ENCODE data around the gene CCDC127. TPM values are rescaled to one million over a fixed set of nuclear protein-coding genes. Genes with fewer than 3 reads are reported as not detected.

The CCDC127 gene
- polyA plus RNA-seq, 4 donors, result 11.2 to 16.6 (median 14.1) TPM

- DNase-seq (ENCODE audit: low read depth in 4 of 4, low spot score in 2 of 4), result no peak
Observed at GRCh38 chr5:191036-191948, 26.7 kb downstream of the CCDC127 start, which contains the start of gene LRRC14B. Gene LRRC14B, plus strand, starts transcription at chr5:191495. Its CDS starts 44 bp downstream, at chr5:191539.

DNA sequence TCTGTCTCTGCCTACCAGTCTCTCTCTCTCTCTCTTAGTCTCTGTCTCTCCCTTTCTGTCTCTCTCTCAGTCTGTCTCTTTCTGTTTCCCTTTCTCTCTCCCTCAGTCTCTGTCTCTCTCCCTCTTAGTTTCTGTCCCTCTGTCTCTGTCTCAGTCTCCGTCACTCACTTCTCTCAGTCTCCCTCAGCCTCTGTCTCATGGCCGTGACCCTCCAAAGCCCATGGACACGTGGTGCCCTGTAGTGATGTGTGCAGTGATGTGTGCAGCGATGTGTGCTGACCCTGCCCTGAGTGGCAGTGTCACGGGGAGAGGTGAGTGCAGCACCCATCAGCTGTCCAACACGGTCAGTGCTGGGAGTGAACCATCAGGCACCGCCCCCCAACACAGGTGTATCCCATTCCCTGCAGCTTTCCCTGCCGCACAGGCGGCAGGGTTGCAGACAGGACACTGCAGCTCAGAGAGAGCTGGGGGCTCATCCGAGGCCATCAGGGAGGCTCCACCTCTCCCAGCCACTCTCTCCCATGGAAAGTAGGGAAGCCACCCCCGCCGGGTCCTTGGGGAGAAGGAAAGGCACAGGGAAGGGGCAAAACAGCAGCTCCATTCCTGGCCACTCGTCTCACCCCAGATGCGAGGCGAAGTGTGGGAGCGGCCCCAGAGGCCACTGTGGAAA is 27.5 kb downstream of the CCDC127 start:
- DNase-seq (ENCODE audit: low read depth in 4 of 4, low spot score in 2 of 4), result no peak

GRCh38 chr5:189976-190365 is 28.0 kb downstream of the CCDC127 start:
- no peak for DNase-seq (ENCODE audit: low read depth in 4 of 4, low spot score in 2 of 4)

DNA sequence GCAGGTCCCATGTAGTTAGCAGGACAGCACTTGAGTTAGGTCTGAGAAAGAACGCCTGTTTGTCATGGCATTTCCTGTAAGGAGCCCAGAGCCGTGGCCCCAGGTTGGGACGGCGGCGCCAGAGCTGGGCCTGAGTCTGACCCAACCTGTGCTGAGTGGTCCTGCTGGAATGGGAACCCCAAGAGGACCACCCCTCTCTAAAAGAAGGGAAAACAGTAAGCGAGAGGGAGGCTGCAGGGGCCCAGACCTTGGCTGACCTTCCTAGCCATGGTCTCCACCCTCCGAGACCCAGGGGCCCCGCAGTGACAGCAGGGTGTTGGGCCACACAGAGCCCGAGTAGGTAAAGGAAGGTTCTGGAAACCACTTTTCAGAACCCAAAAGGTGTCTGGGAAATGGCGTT is 28.5 kb downstream of the CCDC127 start:
- DNase-seq (ENCODE audit: low read depth in 4 of 4, low spot score in 2 of 4), result no peak

DNA sequence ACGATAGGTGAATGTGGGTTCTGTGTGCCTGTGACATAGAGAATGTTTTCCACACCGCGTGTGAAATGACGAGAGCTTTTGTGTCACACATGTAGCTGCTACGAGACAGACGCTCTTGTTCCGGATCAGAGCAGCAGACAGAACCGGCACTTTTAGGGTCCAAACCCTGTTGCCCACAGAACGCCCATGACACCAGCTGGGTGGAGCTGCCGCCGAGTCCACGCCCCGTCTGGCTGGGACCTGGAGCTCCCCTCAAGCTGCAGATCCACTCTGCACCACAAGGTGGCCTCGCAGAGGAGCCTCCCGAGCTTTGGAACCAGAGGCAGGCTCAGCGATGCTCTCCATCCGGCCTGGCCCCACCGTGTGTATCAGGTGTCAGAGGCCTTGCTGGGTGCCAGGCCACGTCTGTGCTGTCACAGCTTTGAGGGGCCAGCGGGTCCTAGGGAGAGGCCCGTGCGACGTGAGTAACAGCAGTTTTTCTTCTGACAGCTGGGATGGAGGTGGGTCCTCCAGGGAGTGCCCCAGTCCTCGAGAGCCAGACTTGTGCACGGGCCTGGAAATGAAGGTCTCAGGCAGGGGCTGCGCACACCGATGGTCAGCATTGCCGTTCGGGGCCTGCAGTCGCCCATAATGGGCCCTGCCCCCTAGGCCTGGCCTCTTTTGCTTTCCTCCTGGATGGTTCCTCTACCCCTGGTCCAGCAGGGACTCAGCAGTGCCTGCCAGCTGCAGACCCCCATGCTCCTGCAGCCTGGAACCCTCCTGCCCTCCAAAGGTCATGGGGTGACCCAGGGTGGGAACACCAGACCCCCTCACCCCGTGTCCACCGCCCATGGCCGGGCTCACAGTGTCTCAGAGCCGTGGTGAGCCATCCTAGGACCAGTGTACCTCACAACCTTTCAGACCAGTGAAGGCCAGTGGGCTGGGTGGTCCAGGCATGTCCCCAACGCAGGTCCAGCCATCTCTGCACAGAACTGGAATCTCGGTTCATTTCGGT is 29.2 kb downstream of the CCDC127 start:
- DNase-seq (ENCODE audit: low read depth in 4 of 4, low spot score in 2 of 4), result peak; percentile 54 to 80 (median 64)

- DNase-seq (ENCODE audit: low read depth in 4 of 4, low spot score in 2 of 4), result no peak
Observed at GRCh38 chr5:187617-188451, 30.1 kb downstream of the CCDC127 start.

DNA sequence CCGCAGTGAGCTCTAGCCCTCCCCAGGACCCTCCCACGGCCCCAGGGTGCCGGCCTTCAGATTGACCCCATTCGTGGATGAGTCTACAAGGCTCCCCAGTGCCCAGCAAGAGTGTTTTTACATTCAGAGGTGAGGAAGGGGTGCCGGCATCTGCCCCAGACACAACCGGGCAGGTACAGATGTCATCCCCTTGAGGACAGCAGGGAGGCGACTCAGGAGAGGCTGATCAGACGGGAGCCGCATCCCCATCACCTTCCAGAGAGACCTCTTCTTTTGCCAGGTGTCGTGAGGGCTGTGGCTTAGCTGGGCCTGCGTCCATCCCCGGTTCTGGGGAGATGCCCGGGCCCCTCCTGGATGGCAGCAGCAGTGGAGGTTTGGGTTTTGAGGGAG is 30.9 kb downstream of the CCDC127 start:
- DNase-seq (ENCODE audit: low read depth in 4 of 4, low spot score in 2 of 4), result no peak

GRCh38 chr5:186091-187041 is 31.6 kb downstream of the CCDC127 start:
- DNase-seq (ENCODE audit: low read depth in 4 of 4, low spot score in 2 of 4), result no peak

DNA sequence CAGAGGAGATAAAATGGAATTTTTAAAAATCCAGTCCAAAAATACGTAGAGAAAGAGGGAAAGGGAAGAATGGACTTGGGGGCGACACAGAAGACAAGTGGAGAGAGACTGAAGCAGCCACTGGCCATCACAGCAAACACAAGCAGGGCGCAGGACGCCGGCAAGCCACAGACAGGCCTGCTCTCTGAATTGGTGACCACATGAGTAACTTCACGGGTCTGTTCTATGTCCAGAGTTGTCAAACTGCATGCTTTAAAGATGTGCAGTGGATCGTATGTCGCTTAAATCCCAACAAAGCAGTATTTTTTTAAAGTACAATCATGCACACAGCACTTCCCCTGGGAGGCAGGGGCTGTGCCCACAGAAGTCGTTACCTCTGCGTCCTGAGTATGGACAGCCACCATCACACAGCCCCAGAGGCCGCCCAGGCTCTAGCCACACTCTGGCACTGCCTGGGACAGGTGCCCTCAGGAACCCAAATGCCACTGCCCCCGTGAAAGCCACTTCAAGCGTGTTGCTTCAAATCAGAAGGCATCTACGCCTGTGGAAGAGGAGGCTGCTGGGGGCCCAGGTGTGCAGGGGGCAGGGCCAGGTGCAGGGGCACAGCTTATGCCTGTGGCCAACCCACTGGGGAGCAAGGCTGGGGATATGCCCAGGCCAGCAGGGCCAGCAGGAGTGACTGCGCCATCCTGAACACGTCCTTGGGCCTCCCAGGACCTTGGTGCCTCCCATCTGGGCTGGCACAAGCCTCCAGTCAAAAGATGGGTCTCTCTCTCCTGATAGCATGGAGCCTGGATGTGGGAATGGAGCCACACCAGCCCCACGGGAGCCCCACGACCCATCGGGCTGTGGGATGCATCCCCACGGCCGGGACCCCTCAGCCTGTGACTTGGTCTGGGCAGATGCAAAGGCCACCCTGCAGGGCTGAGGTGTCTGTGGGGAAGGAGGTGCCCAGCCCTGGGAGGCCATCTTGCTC is 32.6 kb downstream of the CCDC127 start:
- no peak for DNase-seq (ENCODE audit: low read depth in 4 of 4, low spot score in 2 of 4)

DNA sequence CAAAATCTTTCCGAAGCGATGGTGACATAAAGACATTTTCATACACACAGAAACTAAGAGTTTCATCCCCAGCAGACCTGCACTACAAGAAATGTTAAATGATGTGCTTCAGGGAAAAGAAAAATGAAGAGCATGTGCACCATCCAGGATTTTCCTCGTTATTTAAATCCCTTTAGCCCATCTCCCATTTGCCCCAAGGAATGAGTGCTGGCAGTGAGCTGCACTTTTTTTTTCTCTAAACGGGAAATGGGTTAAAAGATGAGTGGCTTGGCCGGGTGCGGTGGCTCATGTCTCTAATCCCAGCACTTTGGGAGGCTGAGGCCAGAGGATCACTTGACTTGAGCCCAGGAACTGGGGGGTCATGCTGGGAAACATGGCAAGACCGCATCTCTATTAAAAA is 33.5 kb downstream of the CCDC127 start:
- DNase-seq (ENCODE audit: low read depth in 4 of 4, low spot score in 2 of 4), result no peak

DNA sequence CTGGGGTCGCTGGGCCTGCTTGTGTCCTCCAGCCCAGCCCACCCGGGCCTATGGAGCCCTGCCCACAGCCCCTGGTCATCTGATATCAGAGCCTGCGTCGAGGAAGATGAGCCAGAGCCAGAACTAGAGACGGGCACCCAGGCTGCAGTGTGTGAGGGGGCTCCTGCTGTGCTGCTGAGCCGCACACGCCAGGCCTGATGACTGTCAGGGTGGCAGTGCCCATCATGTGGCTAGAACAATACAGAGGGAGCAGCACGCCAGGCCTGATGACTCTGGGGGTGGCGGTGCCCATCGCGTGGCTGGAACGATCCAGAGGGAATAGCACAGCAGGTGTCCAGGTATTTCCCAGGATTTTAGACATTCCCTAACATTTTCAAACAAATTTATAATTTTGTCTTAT is 35.8 kb downstream of the CCDC127 start:
- DNase-seq (ENCODE audit: low read depth in 4 of 4, low spot score in 2 of 4), result no peak

DNA sequence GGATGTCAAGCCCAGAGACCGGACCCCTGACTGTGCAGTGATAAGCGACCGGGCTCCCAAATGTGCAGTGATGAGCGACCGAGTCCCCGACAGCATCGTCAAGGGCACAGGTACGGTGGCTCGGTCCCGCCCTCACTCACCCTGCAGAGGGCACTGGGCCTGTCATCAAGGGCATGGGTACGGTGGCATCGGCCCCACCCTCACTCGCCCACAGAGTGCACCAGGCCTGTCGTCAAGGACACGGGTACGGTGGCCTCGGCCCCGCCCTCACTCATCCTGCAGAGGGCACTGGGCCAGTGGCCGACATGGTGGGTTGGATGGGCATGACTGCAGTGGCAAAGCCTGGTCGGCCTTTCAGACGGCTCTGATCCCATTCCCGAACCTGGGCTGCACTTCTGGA is 36.4 kb downstream of the CCDC127 start:
- DNase-seq (ENCODE audit: low read depth in 4 of 4, low spot score in 2 of 4), result no peak

GRCh38 chr5:181160-181559 is 36.8 kb downstream of the CCDC127 start:
- DNase-seq (ENCODE audit: low read depth in 4 of 4, low spot score in 2 of 4), result no peak

DNA sequence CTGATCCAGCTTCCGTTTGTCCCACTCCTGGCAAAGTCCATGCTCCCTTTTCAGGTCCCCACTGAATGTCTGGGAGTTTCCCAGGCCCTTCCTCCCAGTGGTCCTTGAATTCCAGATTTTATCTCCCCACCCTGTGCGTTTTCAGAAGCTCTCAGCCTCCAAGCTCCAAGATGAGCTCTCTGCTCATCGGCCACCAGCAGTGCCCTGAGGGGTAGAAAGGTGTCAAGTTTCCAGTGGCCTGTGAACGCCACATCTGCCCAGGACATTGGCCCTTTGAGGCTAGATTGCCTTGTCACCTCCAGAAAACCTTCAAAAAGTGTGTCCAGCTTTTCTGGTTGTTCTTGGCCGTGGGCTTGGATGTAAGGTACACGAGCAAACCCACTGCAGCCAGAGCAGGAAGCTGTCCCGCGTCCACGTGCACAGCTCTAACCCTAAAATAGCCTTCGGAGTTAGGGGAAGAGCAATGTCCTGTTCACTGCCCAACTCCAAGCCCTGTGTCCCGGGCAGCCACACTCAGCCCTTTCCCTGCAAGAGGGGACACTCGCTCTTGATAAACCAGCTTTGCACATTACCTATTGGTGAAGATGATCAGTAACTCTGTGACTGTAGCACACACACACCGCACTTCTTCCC is 37.6 kb downstream of the CCDC127 start:
- DNase-seq (ENCODE audit: low read depth in 4 of 4, low spot score in 2 of 4), result no peak

DNA sequence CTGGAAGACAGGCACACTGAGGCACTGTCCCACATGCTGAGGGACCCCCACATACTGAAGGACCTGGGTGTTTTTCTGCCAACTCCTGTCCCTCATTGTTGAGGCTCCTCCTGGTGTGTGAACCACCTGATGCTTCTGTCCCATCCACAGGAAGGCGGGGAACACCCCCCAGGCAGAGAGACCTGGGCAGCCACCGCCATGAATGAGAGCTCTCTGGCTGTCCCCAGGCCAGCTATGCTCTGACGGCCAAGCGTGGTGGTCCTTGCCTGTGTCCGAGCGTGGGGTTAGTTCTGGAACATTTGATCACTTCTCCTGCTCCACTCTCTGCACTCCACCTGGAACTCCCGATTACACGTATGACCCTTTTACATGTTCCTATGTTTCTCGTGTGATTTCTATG is 38.6 kb downstream of the CCDC127 start:
- DNase-seq (ENCODE audit: low read depth in 4 of 4, low spot score in 2 of 4), result no peak

DNA sequence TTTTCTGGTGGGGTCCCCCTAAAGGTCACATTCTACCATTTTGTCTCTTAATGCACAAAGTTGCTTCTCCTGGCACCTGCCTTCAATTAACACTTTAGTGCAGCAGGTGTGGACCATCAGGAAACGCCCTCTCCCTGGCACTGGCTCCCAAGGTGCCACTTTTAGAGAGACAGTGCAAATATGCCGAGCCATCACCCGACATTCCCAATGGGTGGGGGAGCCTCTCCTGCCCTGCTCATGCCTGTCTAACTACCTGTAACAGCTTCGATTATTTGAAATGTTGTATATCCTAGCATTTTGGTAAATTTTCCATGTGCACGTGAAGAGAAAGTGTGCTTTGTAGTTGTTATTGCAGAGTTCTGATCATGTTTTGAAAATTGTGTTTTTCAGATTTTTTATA is 39.8 kb downstream of the CCDC127 start:
- DNase-seq (ENCODE audit: low read depth in 4 of 4, low spot score in 2 of 4), result no peak

DNA sequence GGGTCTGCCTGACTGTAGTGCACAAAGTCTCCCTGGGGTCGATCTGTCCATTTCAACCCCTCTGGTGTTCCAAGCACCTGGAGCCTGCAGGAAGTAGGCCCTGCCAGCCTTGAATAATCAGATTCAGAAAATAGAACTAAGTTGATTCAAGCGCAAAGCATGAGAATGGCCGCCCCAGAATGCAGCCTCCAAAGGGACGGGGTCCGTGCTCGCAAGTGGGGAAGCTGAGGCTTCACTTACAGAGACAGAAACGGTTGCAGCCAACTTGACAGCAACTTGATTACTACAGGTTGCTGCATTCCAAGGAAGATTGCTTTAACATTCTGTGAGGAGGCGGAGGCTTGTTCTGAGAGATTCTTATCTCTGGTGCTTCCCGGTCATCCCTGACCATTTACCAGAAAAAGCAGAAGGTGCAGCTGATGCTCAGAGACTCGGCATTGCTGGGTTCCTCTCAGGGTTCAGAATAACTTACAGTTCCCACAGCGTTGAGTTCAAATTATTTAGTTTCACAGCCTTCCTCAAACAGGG is 41.6 kb downstream of the CCDC127 start:
- no peak for DNase-seq (ENCODE audit: low read depth in 4 of 4, low spot score in 2 of 4)
